HCT116 (cell line): ENCODE results near the gene BCL11A.

ENCODE experiments used
- CEBPB ChIP-seq: IDR thresholded peaks from 2 replicates; pipeline ENCODE4 v1.6.1; 2012; ENCODE audit warnings: low read depth
- CTCF ChIP-seq, 3 experiments: fragments of 200-600 bp in 1 of 3; sonication (generic) in 1 of 3; IDR thresholded peaks in 2 of 3; conservative IDR thresholded peaks in 1 of 3; 2 replicates each; pipeline ENCODE4 v1.5.1; 2012 to 2017; ENCODE audit warnings: low read depth in 2 of 3, low read length in 2 of 3, antibody characterized with exemption in 1 of 3, borderline replicate concordance in 1 of 3, control low read depth in 1 of 3, mild to moderate bottlenecking in 1 of 3, mixed read lengths in 1 of 3, mixed run types in 1 of 3, moderate library complexity in 1 of 3; ENCODE audit not compliant: insufficient read depth in 1 of 3
- EZH2 ChIP-seq: fragments of 200-600 bp; sonication (generic); IDR thresholded peaks from 2 replicates; pipeline ENCODE4 v1.6.1; 2017; ENCODE audit warnings: antibody characterized with exemption, mixed run types
- POLR2A ChIP-seq: IDR thresholded peaks from 2 replicates; pipeline ENCODE4 v1.7.0; 2011; ENCODE audit warnings: borderline replicate concordance; ENCODE audit not compliant: insufficient read depth, insufficient read length; ENCODE audit errors: extremely low read depth
- POLR2AphosphoS5 ChIP-seq: IDR thresholded peaks from 2 replicates; pipeline ENCODE4 v1.6.1; 2011; ENCODE audit warnings: mild to moderate bottlenecking, low read depth, low read length, moderate library complexity
- REST ChIP-seq: IDR thresholded peaks from 2 replicates; pipeline ENCODE4 v1.6.1; 2012; ENCODE audit warnings: low read depth
- SIN3A ChIP-seq: IDR thresholded peaks from 2 replicates; pipeline ENCODE4 v1.6.1; 2012; ENCODE audit warnings: low read depth
- YY1 ChIP-seq: IDR thresholded peaks from 2 replicates; pipeline ENCODE4 v1.6.1; 2011; ENCODE audit warnings: low read length, low read depth, moderate library complexity, mild to moderate bottlenecking; ENCODE audit not compliant: insufficient replicate concordance; ENCODE audit errors: extremely low read depth

GRCh38 chr2:60554074-60554645 is 706 bp upstream of the BCL11A start:
- 0 out of 6 replicates have a peak, but pooled peaks of 1 of the 3 experiments have one; percentile 2 for TF ChIP-seq CTCF (IDR thresholded peaks at IDR 0.05 in 2 of 3, conservative IDR thresholded peaks at IDR 0.05 in 1 of 3; ENCODE audit: borderline replicate concordance in 1 of 3, insufficient read depth in 1 of 3, low read depth in 2 of 3, low read length in 2 of 3)
- TF ChIP-seq CEBPB = no peak
- TF ChIP-seq YY1 = no peak
- no peak for TF ChIP-seq EZH2
- TF ChIP-seq POLR2A = no peak
- TF ChIP-seq POLR2AphosphoS5 = no peak
- no peak for TF ChIP-seq SIN3A
- TF ChIP-seq REST = no peak
